Smooth muscle cell (in vitro differentiated cells): Measurements from ENCODE around the gene ZNF335. TPM values are rescaled to one million over a fixed set of nuclear protein-coding genes. Genes with fewer than 3 reads are reported as not detected.
"Not testable (repeated sequence)": the region's sequence is repeated elsewhere in the genome, so short reads cannot be mapped to it uniquely, and the experiment has no call there.

Experiments used
- DNase-seq: peaks from one replicate; lab custom pipeline; 2025; ENCODE audit not compliant: unreplicated experiment; lab: John Stamatoyannopoulos, UW
- H2AFZ ChIP-seq: fragments of 200-600 bp; sonication (generic); 2 replicates; pipeline ENCODE4 v1.6.0; 2016; ENCODE audit warnings: antibody characterized with exemption, low read depth, mild to moderate bottlenecking
- H3F3A ChIP-seq: fragments of 200-600 bp; sonication (generic); 2 replicates; pipeline ENCODE4 v1.6.0; 2017; ENCODE audit warnings: antibody characterized with exemption, low read depth
- H3K27ac ChIP-seq: fragments of 200-600 bp; sonication (generic); 2 replicates; pipeline ENCODE4 v1.5.1; 2016; ENCODE audit warnings: low read depth, mild to moderate bottlenecking
- H3K27me3 ChIP-seq: fragments of 200-600 bp; sonication (generic); 2 replicates; pipeline ENCODE4 v1.6.1; 2016; ENCODE audit warnings: low read depth, mild to moderate bottlenecking
- H3K36me3 ChIP-seq: fragments of 200-600 bp; sonication (generic); 2 replicates; pipeline ENCODE4 v1.5.1; 2016; ENCODE audit warnings: low read depth
- H3K4me1 ChIP-seq: fragments of 200-600 bp; sonication (generic); 2 replicates; pipeline ENCODE4 v1.5.1; 2016; ENCODE audit warnings: low read depth
- H3K4me2 ChIP-seq: fragments of 200-600 bp; sonication (generic); 2 replicates; pipeline ENCODE4 v1.6.0; 2016; ENCODE audit warnings: mild to moderate bottlenecking
- H3K4me3 ChIP-seq: fragments of 200-600 bp; sonication (generic); 2 replicates; pipeline ENCODE4 v1.5.1; 2016; ENCODE audit warnings: mild to moderate bottlenecking
- H3K79me2 ChIP-seq: fragments of 200-600 bp; sonication (generic); 2 replicates; pipeline ENCODE4 v1.6.0; 2016; ENCODE audit warnings: low read depth, mild to moderate bottlenecking
- H3K9ac ChIP-seq: fragments of 200-600 bp; sonication (generic); 2 replicates; pipeline ENCODE4 v1.6.0; 2016; ENCODE audit warnings: low read depth
- H3K9me3 ChIP-seq: fragments of 200-600 bp; sonication (generic); replicated peaks from 2 replicates; pipeline ENCODE4 v1.5.1; 2016; ENCODE audit warnings: low read depth
- H4K20me1 ChIP-seq: fragments of 200-600 bp; sonication (generic); 2 replicates; pipeline ENCODE4 v1.6.0; 2016; ENCODE audit warnings: low read depth
- WGBS: methylation state at CpG from one replicate; pipeline ENCODE4 v1.1.7; 2016; ENCODE audit warnings: low lambda C conversion rate; 5-methylcytosine and 5-hydroxymethylcytosine counted together
- polyA plus RNA-seq: library from polyadenylated mRNA; unstranded; fragments of >200 nt; fragmentation: Nextera tagmentation; extraction: Ambion mirVana; gene quantifications from 2 replicates; pipeline ENCODE4 v1.2.1, GENCODE V29; 2016
- total RNA-seq: library from RNA; depleted of rRNA; stranded (reverse); fragments of >200 nt; gene quantifications from 2 replicates; pipeline ENCODE4 v1.2.3, GENCODE V29; 2014
- TF ChIP-seq, protein P1 (sequence below): fragments of 200-600 bp; sonication (generic); IDR thresholded peaks from 2 replicates; pipeline ENCODE4 v1.5.1; 2017; ENCODE audit warnings: borderline replicate concordance, mild to moderate bottlenecking, antibody characterized with exemption; ENCODE audit not compliant: insufficient read depth, poor library complexity, severe bottlenecking

Gene ZNF335
- total and polyA plus RNA-seq, 2 experiments from 2014 or later: 11.2 to 14.2 TPM

DNA sequence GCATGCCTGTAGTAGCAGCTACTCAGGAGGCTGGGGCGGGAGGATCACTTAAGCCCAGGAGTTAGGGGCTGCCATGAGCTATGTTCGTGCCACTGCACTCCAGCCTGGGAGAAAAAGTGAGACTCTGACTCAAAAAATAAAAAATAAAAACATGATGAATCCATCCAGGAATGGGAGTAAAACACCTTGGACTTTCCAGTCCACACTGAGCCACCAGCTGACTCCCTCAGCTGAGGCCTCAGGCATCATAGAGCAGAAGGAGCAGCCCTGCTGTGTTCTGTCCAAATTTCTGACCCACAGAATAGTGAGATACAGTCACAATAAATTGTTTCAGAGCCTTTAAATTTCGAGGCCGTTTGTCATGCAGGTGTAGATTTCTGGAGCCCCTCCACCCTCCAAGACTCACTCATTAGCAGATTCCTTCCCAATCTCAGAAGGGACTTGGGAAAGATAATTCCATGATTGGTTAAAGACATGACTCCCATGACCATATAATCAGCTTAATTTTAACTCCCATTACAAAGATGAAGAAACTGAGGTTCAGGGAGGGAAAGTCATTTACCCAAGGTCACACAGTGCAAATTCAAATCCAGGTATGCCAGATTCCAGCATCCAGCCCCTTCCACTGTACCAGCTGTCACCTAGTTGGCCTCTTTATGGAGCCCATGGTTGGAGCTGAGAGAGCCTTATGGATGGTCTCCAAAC, 27.7 kb upstream of the ZNF335 start:
- Histone ChIP-seq H3F3A (no peaks in the 10 kb centered on the region), H3K27me3 (no peaks in the 10 kb centered on the region), H3K4me1 (no peaks in the 10 kb centered on the region), H3K9ac (no peak overlapping the region), H3K36me3 (no peaks in the 10 kb centered on the region), H3K4me3 (no peak overlapping the region), H2AFZ (no peak overlapping the region), H4K20me1 (no peaks in the 10 kb centered on the region), H3K27ac (no peak overlapping the region), H3K4me2 (no peak overlapping the region), H3K9me3 (no peaks in the 10 kb centered on the region), H3K79me2 (no peaks in the 10 kb centered on the region)
- WGBS: 86% methylated on average over 4 of the region's 4 CpGs
- TF ChIP-seq, protein P1, sequence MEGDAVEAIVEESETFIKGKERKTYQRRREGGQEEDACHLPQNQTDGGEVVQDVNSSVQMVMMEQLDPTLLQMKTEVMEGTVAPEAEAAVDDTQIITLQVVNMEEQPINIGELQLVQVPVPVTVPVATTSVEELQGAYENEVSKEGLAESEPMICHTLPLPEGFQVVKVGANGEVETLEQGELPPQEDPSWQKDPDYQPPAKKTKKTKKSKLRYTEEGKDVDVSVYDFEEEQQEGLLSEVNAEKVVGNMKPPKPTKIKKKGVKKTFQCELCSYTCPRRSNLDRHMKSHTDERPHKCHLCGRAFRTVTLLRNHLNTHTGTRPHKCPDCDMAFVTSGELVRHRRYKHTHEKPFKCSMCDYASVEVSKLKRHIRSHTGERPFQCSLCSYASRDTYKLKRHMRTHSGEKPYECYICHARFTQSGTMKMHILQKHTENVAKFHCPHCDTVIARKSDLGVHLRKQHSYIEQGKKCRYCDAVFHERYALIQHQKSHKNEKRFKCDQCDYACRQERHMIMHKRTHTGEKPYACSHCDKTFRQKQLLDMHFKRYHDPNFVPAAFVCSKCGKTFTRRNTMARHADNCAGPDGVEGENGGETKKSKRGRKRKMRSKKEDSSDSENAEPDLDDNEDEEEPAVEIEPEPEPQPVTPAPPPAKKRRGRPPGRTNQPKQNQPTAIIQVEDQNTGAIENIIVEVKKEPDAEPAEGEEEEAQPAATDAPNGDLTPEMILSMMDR: no peak
- no peak for DNase-seq

DNA sequence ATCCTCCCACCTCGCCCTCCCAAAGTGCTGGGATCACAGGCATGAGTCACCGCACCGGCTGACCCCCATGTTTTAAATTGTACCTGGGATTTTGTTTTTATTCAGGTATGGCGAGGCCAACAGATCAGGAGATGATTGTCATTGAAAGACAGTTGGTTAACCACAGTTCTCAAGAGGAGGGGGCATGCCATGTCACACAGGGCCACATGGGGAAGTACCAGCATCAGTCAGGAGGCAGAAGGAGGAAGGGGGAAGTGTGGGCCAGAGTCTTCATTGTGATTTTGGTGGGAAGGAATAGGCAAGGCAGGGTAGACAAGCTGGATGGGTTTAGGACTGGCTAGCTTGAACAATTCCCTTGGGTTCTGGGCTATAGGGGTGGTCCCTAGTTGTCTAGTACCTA, 26.8 kb upstream of the ZNF335 start:
- DNase-seq: no peak
- Histone ChIP-seq H3K27me3 (no peaks in the 10 kb centered on the region), H3K4me3 (no peak overlapping the region), H3K9me3 (no peaks in the 10 kb centered on the region), H3K27ac (no peak overlapping the region), H3F3A (no peaks in the 10 kb centered on the region), H2AFZ (no peak overlapping the region), H3K4me1 (no peaks in the 10 kb centered on the region), H3K9ac (no peak overlapping the region), H3K36me3 (no peaks in the 10 kb centered on the region), H4K20me1 (no peaks in the 10 kb centered on the region), H3K79me2 (no peaks in the 10 kb centered on the region), H3K4me2 (no peak overlapping the region)
- TF ChIP-seq, protein P1: no peak
- 83% methylated on average over 4 of the region's 4 CpGs for WGBS

DNA sequence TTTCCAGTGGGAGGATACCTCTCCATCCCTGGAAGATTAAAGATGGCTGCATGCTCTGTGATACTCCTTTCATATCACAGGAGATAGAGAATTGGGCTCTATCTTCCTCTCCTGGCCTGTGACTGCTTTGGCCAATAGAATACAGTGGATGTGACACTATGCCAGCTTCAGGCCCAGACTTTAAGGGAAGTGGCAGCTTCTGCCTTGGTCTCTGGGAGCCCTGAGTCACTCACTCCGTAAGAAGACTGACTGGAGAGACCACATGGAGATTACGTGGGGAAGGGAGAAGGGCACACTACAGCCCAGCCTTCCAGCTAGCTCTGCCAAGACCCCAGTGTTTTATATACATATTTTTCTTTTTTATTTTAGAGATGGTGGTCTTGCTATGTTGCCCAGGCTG, 26.3 kb upstream of the ZNF335 start:
- Histone ChIP-seq H3K27me3 (no peaks in the 10 kb centered on the region), H4K20me1 (no peaks in the 10 kb centered on the region), H3K9ac (no peak overlapping the region), H3K4me2 (no peak overlapping the region), H3K27ac (no peak overlapping the region), H3K36me3 (no peaks in the 10 kb centered on the region), H3K79me2 (no peaks in the 10 kb centered on the region), H3K4me3 (no peak overlapping the region), H2AFZ (no peak overlapping the region), H3K4me1 (no peaks in the 10 kb centered on the region), H3F3A (no peaks in the 10 kb centered on the region), H3K9me3 (no peaks in the 10 kb centered on the region)
- TF ChIP-seq, protein P1: no peak
- DNase-seq: no peak
- WGBS: 57% methylated on average over 2 of the region's 2 CpGs

DNA sequence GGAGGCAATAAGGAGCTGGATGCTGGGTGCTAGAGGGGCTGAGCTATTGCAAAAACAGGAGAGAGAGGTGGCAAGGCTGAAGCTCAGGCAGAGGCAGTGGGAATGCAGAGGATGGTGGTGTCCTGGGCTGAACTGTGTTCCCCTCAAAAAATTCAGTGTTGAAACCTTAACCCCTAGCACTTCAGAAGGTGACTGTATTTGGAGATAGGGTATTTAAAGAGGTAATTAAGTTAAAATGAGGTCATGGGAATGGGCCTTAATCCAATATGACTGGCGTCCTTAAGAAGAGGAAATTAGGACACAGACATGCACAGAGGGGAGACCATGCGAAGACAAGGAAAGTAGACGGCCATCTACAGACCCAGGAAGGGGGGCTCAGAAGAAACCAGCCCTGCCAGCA, 25.2 kb upstream of the ZNF335 start:
- Histone ChIP-seq H3K4me3 (no peak overlapping the region), H3K4me1 (no peaks in the 10 kb centered on the region), H3K9ac (no peak overlapping the region), H2AFZ (no peak overlapping the region), H4K20me1 (no peaks in the 10 kb centered on the region), H3K36me3 (no peaks in the 10 kb centered on the region), H3K9me3 (no peaks in the 10 kb centered on the region), H3K27ac (no peak overlapping the region), H3F3A (no peaks in the 10 kb centered on the region), H3K27me3 (no peaks in the 10 kb centered on the region), H3K4me2 (no peak overlapping the region), H3K79me2 (no peaks in the 10 kb centered on the region)
- 47% methylated on average over 3 of the region's 3 CpGs for WGBS
- TF ChIP-seq, protein P1: no peak
- no peak for DNase-seq

DNA sequence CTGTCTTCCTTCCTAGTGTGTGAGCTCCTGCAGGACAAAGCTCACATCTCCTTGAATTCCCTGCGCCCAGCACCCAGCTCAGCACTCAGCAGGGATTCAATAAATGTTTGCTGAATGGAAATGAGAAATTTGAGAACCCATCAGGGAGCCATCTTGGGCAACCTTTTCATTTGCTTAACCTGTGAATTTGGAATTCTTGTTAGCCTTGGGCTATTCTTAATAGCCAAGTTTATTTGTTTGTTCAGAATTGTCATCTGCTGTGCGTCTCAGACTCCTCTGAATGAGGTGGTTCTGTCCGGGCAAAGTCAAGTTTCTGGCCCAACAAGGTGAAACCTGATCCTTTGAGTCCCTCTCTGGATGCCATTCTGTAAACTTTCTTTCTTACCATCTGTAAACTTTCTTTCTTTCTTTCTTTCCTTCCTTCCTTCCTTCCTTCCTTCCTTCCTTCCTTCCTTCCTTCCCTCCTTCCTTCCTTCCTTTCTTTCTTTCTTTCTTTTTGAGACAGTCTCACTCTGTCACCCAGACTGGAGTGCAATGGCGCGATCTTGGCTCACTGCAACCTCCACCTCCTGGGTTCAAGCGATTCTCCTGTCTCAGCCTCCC, 23.6 kb upstream of the ZNF335 start:
- WGBS: 90% methylated on average over 6 of the region's 6 CpGs
- H3K9me3 ChIP-seq, H3K4me2 ChIP-seq, H3K4me3 ChIP-seq, H3K36me3 ChIP-seq, H3K9ac ChIP-seq, H4K20me1 ChIP-seq, H3F3A ChIP-seq, H3K27me3 ChIP-seq, H3K79me2 ChIP-seq, H3K4me1 ChIP-seq, DNase-seq, H2AFZ ChIP-seq, H3K27ac ChIP-seq: not testable (repeated sequence)
